SIG-M5 (cell line): ENCODE results near the gene FXYD4.
"Not testable (repeated sequence)": the region's sequence is repeated elsewhere in the genome, so short reads cannot be mapped to it uniquely, and the experiment has no call there.

ENCODE experiments used
- DNase-seq: peaks from one replicate; lab custom pipeline; 2025; lab: John Stamatoyannopoulos, UW

FXYD4 gene, protein sequence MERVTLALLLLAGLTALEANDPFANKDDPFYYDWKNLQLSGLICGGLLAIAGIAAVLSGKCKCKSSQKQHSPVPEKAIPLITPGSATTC

DNA sequence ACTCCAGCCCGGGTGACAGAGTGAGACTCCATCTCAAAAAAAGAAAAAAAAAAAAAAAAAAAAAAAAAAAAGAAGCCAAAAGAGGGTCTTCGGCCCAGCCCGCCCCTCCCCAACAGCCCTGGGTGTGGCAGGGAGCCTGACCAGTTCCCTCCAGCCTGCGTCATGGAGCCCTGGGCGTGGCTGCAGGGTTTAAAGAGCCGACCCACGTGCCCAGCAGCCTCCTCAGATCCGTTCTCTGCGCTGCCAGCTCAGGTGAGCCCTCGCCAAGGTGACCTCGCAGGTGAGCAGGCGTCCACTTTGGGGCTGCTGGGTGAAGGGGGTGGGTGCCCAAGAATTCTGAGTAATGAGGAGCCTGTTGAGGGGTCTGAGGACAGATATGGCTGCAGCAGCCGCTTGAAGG is at the start of gene FXYD4:
FXYD4 (plus strand) TSS at position 219 of the 400 bp plus-strand sequence. CDS start 2,111 bp downstream, outside the sequence.
- no peak for DNase-seq

DNA sequence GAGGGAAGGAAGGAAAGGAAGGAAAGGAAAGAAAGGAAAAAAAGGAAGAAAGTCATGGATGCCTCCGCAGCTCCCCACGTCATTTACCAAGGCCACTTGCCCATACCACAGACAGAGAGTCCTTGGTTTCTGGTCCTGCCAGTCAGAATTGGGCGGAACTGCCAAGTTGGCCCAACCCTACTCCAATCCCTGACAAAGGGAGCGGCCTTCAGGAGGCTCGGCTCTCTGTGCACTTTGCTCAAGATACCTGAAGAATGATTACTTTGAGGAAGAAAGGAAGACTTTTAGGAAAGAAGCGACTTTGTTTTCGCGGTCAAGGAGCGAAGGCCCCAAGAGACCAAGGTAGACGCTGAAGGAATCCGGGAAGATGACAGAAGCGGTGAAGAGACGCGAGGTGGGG is 49.1 kb upstream of the FXYD4 start:
- no peak for DNase-seq

DNA sequence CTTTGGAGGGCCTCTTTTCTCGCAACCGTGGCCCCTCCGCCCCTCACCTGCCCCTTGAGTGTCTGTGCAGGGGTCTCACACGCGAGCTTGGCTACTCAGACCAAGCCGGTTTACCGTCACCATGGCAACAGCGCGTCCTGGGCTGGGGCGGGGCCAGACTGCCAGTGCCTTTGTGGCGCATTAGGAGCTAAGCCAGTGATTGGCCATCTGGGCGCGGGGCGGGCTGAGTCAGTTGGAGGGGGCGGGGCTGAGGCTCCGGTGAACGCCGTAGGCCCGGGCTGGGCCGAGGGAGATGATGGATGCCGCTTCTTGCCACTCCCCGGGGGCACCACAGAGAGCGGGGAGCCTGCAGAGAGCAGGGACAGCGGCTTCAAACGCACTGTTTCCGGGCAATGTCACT is 48.7 kb upstream of the FXYD4 start:
- DNase-seq = no peak

DNA sequence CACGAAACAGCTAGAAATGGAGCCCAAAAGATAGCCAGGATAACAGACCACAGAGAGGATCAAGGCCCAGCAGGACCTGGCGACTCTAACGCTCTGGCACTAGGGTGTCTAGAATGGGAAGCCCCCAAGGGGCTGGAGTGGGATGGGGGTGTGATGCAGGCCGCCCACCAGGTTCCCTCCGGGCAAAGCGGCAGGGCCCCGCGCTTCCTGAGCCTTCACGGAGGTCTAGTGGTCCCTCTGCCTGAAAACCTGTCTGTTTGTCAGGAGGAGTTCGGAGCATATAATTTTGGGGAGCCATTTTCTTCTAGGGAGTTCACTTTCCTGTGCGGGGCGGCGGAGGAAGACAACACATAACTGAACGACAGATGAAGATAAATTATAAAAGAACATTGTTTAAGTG is 48.2 kb upstream of the FXYD4 start:
- no peak for DNase-seq

DNA sequence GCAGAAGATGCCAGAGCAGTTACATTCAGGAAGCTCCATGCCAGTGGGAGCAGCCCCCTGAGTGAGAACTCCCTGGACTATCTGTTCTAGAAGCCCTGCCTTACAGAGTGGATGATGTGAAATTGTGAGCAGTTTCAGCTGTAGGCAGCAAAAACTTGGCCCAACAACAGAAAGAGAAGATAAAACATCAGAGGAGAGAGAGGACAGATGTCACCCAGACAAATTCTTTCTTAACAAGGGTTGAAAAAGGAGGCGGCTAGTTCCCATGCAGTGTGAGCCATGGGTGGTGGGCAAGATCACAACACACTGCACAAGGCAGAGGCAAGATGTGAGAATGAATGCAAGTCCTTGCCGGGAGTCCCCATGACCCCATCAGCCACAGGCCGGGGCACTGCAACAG is 46.6 kb upstream of the FXYD4 start:
- DNase-seq = no peak

DNA sequence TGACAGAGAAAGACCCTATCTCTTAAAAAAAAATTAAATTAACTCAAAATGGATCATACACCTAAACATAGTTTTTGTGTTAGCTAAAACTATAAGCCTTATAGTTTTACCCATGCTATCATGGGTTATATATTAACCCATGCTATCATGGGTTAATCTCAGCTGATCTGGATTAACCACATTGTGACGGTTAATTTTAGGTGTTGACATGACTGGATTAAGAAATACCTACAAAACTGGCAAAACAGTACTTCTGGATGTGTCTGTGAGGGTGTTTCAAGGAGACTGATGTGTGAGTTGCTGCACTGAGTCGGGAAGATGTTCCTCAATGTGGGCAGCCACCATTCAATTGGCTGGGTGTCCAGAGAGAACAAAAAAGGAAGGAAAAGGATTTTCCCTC is 44.3 kb upstream of the FXYD4 start:
- no peak for DNase-seq

DNA sequence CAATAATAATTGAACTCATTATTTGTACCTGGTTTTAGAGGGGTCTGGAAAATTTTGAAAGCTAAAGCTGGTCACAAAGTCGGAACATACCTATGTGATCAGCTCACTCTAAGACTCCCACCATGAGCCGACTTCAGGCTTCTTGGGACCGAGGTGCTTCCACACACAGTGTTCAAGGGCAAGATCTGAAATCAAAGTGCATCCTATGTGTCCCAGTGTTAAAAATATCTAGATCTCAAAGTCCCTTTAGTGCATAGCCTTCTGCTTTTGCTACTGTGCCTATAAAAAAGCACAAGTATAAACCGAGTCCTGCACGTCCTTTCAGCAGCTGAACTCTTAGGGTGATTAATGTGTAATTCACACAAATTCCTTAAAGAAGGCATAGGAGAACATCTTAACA is 43.5 kb upstream of the FXYD4 start:
- no peak for DNase-seq

DNA sequence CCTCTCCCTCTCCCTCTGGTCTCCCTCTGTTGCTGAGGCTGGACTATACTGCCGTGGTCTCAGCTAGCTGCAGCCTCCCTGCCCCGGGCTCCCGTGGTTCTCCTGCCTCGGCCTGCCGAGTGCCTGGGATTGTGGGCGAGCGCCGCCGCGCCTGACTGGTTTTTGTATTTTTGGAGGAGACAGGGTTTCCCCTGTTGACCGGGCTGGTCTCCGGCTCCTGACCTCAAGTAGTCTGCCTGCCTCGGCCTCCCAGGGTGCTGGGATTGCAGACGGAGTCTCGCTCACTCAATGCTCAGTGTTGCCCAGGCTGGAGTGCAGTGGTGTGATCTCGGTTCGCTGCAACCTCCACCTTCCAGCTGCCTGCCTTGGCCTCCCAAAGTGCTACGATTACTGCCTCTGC is 42.6 kb upstream of the FXYD4 start:
- not testable (repeated sequence) for DNase-seq

DNA sequence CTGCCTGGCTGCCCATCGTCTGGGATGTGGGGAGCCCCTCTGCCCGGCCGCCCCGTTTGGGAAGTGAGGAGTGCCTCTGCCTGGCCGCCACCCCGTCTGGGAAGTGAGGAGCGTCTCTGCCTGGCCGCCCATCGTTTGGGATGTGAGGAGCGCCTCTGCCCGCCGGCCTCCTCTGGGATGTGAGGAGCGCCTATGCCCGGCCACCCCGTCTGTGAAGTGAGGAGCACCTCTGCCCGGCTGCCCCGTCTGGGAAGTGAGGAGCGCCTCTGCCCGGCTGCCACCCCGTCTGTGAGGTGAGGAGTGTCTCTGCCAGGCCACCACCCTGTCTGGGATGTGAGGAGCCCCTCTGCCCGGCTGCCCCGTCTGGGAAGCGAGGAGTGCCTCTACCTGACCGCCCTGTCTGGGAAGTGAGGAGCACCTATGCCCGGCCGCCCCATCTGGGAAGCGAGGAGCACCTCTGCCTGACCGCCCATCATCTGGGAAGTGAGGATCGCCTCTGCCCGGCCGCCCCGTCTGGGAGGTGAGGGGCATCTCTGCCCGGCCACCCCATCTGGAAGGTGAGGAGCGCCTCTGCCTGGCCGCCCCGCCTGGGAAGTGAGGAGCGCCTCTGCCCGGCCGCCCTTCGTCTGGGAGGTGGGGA is 42.1 kb upstream of the FXYD4 start:
- not testable (repeated sequence) for DNase-seq

DNA sequence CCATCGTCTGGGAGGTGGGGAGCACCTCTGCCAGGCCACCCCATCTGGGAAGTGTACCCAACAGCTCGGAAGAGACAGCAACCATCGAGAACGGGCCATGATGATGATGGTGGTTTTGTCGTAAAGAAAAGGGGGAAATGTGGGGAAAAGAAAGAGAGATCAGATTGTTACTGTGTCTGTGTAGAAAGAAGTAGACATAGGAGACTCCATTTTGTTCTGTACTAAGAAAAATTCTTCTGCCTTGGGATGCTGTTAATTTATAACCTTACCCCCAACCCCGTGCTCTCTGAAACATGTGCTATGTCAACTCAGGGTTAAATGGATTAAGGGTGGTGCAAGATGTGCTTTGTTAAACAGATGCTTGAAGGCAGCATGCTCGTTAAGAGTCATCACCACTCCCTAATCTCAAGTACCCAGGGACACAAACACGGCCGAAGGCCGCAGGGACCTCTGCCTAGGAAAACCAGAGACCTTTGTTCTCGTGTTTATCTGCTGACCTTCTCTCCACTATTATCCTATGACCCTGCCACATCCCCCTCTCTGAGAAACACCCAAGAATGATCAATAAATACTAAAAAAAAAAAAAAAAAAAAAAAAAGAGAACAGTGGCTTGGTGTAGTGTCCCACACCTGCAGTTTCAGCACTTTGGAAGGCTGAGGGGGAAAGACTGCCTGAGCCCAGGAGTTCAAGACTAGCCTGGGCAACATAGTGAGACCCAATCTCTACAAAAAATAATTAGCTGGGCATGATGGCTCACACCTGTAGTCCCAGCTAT is 41.2 kb upstream of the FXYD4 start:
- not testable (repeated sequence) for DNase-seq

DNA sequence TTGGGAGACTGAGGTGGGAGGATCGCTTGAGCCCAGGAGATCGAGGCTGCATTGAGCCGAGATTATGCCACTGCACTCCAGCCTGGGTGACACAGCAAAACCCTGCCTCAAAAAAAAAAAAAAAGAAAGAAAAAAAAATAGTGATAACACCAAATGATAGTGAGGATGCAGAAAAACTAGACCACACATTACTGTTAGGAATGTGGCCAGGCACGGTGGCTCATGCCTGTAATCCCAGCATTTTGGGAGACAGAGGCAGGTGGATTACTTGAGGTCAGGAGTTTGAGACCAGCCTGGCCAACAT is 40.7 kb upstream of the FXYD4 start:
- DNase-seq = not testable (repeated sequence)

DNA sequence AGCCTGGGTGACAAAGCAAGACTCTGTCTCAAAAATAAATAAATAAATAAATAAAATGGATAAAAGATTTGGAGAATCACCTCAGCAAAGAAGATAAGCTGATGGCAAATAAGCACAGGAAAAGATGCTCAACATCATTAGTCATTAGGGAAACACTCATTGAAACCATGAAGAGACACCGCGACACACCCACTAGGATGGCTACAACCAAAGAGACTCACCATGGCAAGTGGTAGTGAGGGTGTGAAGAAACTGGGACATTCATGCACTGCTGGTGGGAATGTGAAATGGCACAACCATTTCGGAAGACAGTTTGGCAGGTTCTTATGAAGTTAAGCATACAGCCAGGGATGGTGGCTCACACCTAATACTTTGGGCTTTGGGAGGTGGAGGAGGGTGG is 37.8 kb upstream of the FXYD4 start:
- no peak for DNase-seq

DNA sequence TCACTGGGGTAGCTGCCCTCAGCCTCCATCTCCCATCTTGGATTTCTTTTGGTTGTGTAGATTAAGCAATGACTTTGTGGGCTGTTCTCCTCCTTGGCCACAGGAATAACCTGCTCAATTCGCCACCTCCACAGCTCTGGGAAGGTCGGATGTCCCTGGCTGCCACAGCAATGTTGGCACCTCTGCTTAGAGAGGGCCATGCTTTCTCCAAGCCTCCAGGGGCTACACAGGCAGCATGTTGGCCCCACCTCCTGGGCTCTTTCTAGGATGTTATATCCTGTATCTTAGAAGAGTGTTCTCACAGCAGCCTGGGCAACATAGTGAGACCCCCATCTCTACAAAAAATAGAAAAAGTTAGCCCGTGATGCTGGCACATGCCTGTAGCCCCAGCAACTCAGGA is 35.4 kb upstream of the FXYD4 start:
- no peak for DNase-seq

DNA sequence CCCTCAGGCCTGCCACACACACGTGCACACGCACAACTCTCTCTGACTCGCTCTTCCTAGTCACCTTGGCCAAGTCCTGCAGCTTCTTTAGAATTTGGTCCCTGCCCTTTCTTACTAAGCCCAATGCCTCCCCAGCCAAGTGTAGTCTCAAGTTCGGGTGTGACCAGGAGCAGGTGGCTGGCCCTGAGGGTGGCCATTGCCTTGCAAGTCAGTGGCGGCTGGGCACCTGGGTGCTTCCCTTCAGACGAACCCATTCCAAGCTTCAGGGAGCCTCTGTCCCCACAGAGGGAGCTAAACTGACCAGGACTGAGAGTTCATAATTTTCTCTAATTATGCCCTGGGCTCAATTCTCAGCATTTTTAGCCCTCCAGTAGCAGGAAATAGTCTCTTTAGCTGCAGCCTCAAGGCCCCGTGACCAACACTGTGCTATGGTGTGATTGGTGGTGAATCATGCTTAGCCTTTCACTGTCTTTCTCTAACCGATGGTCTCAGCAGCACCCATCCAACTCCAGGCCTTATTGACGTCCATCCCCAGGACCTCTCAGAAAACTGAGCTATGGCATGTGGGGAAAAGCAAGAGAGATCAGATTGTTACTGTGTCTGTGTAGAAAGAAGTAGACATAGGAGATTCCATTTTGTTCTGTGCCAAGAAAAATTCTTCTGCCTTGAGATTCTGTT is 34.7 kb upstream of the FXYD4 start:
- DNase-seq = no peak

DNA sequence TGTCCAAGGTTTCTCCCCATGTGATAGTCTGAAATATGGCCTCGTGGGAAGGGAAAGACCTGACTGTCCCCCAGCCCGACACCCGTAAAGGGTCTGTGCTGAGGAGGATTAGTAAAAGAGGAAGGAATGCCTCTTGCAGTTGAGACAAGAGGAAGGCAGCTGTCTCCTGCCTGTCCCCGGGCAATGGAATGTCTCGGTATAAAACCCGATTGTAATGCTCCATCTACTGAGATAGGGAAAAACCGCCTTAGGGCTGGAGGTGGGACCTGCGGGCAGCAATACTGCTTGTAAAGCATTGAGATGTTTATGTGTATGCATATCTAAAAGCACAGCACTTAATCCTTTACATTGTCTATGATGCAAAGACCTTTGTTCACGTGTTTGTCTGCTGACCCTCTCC is 33.9 kb upstream of the FXYD4 start:
- DNase-seq = not testable (repeated sequence)

DNA sequence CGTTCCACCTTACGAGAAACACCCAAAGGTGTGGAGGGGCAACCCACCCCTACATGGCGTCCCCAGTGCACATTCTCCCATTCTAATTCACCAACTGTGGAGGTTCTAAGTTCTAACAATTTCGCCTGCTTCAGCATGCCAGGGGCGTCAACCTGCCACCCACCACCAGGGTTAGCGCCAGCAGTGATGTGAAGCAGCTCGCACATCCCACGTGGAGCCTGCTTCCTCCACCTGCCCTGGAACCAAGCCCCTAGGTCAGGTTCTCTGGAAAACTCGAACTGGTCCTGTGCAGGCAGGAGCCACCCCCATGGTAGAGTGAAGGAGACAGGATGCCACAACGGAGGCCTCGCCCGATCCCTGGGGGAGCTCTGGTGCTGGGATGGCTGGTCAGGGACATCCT is 33.3 kb upstream of the FXYD4 start:
- DNase-seq = no peak

DNA sequence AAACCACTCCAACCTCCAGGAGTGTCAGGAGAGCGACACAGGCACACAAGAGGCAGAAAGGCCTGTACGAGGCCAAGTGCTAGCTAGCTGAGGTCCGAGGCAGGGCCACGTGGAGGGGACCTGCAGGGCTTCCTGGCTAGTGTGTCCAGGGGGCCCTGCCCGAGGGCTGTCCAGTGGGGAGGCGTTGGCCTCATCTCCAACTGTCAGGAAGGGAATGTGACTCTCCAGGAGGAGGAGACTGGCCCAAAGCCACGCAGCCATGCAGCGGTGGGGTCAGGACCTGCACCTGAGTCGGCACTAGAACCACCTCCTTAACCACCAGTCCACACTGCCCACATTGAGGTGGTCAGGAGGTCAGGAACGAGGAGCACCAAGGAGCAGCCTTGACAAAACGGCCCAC is 32.3 kb upstream of the FXYD4 start:
- no peak for DNase-seq

DNA sequence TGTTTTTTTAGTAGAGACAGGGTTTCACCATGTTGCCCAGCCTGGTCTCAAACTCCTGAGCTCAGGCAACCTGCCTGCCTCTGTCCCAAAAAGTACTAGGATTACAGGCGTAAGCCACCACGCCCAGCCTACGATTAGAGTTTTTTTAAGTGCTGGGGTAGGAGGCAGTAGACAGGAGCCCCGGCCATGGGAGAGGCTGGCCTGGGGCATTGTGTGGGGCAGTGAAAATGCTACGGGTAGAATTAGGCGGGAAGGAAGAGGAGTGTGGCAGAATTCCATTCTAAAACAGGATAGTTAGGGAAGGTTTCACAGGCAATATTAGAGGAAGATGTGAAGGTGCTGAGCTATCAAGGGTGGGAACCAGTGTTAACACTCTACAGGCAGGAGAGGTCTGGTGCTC is 31.3 kb upstream of the FXYD4 start:
- no peak for DNase-seq

DNA sequence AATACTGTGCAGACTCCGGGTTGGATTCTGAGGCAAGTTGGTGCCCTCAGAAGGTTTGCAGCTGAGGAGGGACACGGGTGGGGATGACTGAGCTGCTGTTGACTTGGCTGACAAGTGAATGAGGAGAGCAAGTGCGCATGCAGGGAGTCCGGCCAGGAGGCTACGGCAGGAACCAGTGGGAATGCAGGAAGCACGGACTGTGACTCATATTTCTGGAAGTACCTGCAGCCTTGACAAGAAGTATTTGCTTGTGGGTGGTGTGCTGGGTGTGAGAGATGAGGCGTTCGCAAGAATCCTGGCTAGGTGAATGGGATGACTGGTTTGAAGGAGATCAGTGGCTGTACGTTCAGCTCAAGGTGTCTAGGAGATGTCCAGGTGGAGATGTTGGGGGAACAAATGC is 30.8 kb upstream of the FXYD4 start:
- DNase-seq = no peak

DNA sequence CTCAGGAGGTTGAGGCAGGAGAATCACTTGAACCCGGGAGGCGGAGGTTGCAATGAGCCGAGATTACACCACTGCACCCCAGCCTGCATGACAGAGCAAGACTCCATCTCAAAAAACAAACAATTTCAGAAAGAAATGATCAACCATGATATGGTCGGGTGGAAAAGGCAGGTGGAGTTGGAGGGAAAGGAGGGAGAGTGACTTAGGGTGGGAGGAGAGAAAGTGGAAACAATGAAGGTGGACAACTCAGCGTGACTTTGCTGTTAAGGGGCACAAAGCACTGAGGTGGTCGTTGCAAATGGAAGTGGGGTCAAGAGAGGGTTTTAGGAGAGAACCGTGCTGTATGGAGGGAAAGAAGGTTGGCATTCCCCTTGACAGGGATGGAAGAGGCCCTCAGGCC is 30.0 kb upstream of the FXYD4 start:
- no peak for DNase-seq

DNA sequence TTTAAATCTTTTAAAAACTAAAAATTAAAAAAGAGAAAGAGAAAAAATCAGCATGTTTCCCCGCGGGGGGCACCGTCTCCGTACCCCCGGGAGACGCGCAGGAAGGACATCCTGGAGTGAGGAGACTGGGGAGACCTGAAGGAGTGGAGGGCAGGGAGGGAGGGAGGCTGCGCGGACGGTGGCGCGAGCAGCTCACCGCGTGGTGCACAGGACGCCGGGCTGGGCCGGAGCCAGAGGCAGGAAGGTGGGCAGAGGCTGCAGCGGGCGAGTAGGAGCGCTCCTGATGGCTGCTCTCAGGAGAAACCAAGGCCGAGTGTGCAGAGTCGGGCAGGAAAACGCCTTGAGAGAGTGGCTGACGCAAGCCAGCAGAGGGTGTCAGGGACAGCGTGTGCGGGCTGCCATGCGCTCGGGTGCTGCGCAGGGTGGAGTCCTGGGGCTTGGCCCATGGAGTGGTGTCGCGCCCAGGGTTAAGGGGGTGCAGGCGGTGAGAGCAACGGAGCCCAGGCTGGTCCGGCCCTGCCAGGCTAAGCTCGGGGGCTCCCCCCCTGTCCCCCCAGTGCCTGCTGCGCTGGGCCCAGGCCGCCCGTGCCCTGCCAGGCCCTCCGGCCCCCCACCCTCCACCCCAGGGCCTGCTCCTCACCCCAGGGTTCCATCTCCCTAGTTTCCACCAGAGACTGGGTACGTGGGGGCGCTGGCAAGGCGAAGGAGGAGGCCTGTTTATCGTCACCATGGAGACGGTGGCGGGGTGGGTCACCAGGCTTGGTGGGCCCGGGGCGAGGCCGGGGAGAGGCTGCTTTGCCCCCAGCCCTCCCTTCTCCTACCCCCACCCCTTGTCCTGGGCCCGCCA is 28.9 kb upstream of the FXYD4 start:
- no peak for DNase-seq

DNA sequence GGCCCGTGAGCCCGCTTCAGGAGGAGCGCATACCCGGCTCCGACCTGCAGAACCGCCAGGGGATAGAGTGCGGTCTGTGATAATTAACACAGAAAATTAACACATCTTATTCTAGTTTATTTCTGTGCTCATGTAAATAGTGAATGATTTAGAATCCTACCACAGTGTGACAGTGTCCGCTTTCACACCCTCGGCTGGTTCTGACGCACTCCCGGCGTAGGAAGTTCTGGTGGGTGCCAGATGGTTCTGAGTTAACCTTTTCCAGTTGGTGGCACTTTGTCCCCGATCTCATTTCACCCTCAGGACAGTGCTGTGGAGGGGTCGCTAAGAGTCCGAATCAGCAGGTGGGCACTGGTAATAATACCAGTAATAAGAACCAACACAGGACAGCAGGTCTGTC is 28.3 kb upstream of the FXYD4 start:
- no peak for DNase-seq
